CD8-positive, alpha-beta memory T cell (primary cell): ENCODE results near the gene TUBGCP6. TPM values are rescaled to one million over a fixed set of nuclear protein-coding genes. Genes with fewer than 3 reads are reported as not detected.
A peak's percentile ranks its signal among the peaks of the same experiment; 100 is the strongest.

Source experiments
- CTCF ChIA-PET: fragments of 350-600 bp; sonication (Branson Sonifier 250); formaldehyde crosslinking; loops from one replicate; lab custom pipeline; 2021; ENCODE audit warnings: antibody characterized with exemption; lab: Charles Lee
- POLR2A ChIA-PET: fragments of 350-600 bp; sonication (Branson Sonifier 250); formaldehyde crosslinking; loops from one replicate; lab custom pipeline; 2021; ENCODE audit warnings: antibody characterized with exemption; lab: Charles Lee
- DNase-seq, 5 donors: peaks; one replicate each; pipeline versions ENCODE4 v3.0.0 to v3.0.0-alpha.2; 2020 to 2022; ENCODE audit warnings: mixed read lengths in 1 of 5
- H3K27ac ChIP-seq: one replicate; pipeline ENCODE4 v1.7.0; 2013; ENCODE audit warnings: low read depth, mild to moderate bottlenecking, low read length, moderate library complexity
- H3K27me3 ChIP-seq: 2 replicates; pipeline ENCODE4 v1.7.0; 2013; ENCODE audit warnings: low read length, mild to moderate bottlenecking; ENCODE audit not compliant: insufficient read depth, poor library complexity, severe bottlenecking
- H3K36me3 ChIP-seq: 2 replicates; pipeline ENCODE4 v1.7.0; 2013; ENCODE audit warnings: mild to moderate bottlenecking, low read length, moderate library complexity; ENCODE audit not compliant: insufficient read depth
- H3K4me1 ChIP-seq: 2 replicates; pipeline ENCODE4 v1.7.0; 2013; ENCODE audit warnings: mild to moderate bottlenecking, low read length, moderate library complexity; ENCODE audit not compliant: insufficient read depth
- H3K4me3 ChIP-seq: 2 replicates; pipeline ENCODE4 v1.7.0; 2013; ENCODE audit warnings: mild to moderate bottlenecking, low read length
- H3K9me3 ChIP-seq: 2 replicates; pipeline ENCODE4 v1.7.0; 2013; ENCODE audit warnings: mild to moderate bottlenecking, low read length
- H3K27ac Mint-ChIP-seq, 8 donors: one replicate each; pipeline ENCODE4 v1.8.0; 2020 to 2021; ENCODE audit warnings: mixed read lengths in 8 of 8, mild to moderate bottlenecking in 6 of 8, inconsistent platforms in 3 of 8, moderate library complexity in 3 of 8
- H3K27me3 Mint-ChIP-seq, 2 donors: one replicate each; pipeline ENCODE4 v1.8.0; 2020 to 2021; ENCODE audit warnings: mixed read lengths in 2 of 2, mild to moderate bottlenecking in 1 of 2, moderate library complexity in 1 of 2
- H3K36me3 Mint-ChIP-seq, 3 donors: one replicate each; pipeline ENCODE4 v1.8.0; 2020 to 2021; ENCODE audit warnings: mixed read lengths in 3 of 3, inconsistent platforms in 1 of 3, mild to moderate bottlenecking in 1 of 3
- H3K4me1 Mint-ChIP-seq, 3 donors: one replicate each; pipeline ENCODE4 v1.8.0; 2020 to 2021; ENCODE audit warnings: mixed read lengths in 3 of 3, inconsistent platforms in 1 of 3, mild to moderate bottlenecking in 1 of 3
- H3K4me3 Mint-ChIP-seq, 7 donors: one replicate each; pipeline ENCODE4 v1.8.0; 2020 to 2021; ENCODE audit warnings: mixed read lengths in 7 of 7, mild to moderate bottlenecking in 6 of 7, moderate library complexity in 4 of 7, inconsistent platforms in 2 of 7
- H3K9me3 Mint-ChIP-seq, 5 donors: one replicate each; pipeline ENCODE4 v1.8.0; 2020 to 2022; ENCODE audit warnings: mixed read lengths in 5 of 5, mild to moderate bottlenecking in 3 of 5, moderate library complexity in 2 of 5, inconsistent platforms in 1 of 5
- polyA plus RNA-seq: library from polyadenylated mRNA; unstranded; fragments of 300-500 nt; fragmentation: Illumina TruSeq; gene quantifications from one replicate; pipeline ENCODE4 v1.2.3, GENCODE V29; 2021
- total RNA-seq, 2 experiments: library from RNA; stranded (reverse); gene quantifications; one replicate each; pipeline ENCODE4 v1.2.3, GENCODE V29; 2021

The TUBGCP6 gene
- total and polyA plus RNA-seq, 3 experiments from 2014 or later = 18.6 to 52.2 (median 51.4) TPM

GRCh38 chr22:50225200-50225969 is 19.4 kb downstream of the TUBGCP6 start:
- ChIA-PET CTCF (interaction anchor here (1.8 kb wide), 1 partner anchor 16 kb away, joined by 8 read pairs; no protein-coding TSS in a partner anchor), POLR2A (no interaction called here)
- Mint-ChIP-seq H3K27me3 (no peaks in the 10 kb centered on the region), H3K4me1 (peaks cover 0 to 5% (median 4%) of the 10 kb centered on the region in 3 donors), H3K4me3 (no peak overlapping the region), H3K36me3 (peaks cover 3 to 85% (median 9%) of the 10 kb centered on the region in 3 donors), H3K9me3 (no peaks in the 10 kb centered on the region), H3K27ac (no peak overlapping the region)
- no peaks in the 10 kb centered on the region for H3K9me3 ChIP-seq
- DNase-seq = no peak
- H3K36me3 ChIP-seq = peaks cover 50% of the 10 kb centered on the region
- H3K27ac ChIP-seq = no peak overlapping the region
- H3K4me1 ChIP-seq = no peaks in the 10 kb centered on the region
- H3K27me3 ChIP-seq = no peaks in the 10 kb centered on the region
- no peak overlapping the region for H3K4me3 ChIP-seq

- ChIA-PET CTCF (interaction anchor here (0.7 kb wide), 1 partner anchor 76 kb away, joined by 3 read pairs; no protein-coding TSS in a partner anchor), POLR2A (no interaction called here)
- H3K27ac Mint-ChIP-seq = peak overlapping the region in 1 of 8 donors; percentile 22
These were observed 20.8 kb downstream of the TUBGCP6 start for GRCh38 chr22:50224071-50224470.

GRCh38 chr22:50222508-50222907 is 22.3 kb downstream of the TUBGCP6 start:
- ChIA-PET CTCF (no interaction called here), POLR2A (no interaction called here)
- DNase-seq = no peak
- H3K4me3 Mint-ChIP-seq = no peak overlapping the region
- peaks cover 3 to 89% (median 7%) of the 10 kb centered on the region in 3 donors for H3K36me3 Mint-ChIP-seq
- H3K27me3 Mint-ChIP-seq = no peaks in the 10 kb centered on the region
- Histone ChIP-seq H3K36me3 (peaks cover 43% of the 10 kb centered on the region), H3K9me3 (no peaks in the 10 kb centered on the region), H3K27me3 (no peaks in the 10 kb centered on the region), H3K4me1 (no peaks in the 10 kb centered on the region), H3K27ac (no peak overlapping the region), H3K4me3 (no peak overlapping the region)
- no peaks in the 10 kb centered on the region for H3K4me1 Mint-ChIP-seq
- peak overlapping the region in 1 of 8 donors; percentile 14 for H3K27ac Mint-ChIP-seq
- H3K9me3 Mint-ChIP-seq = no peaks in the 10 kb centered on the region

More at GRCh38 chr22:50224071-50224470, 20.8 kb downstream of the TUBGCP6 start:
- H3K4me1 ChIP-seq = no peaks in the 10 kb centered on the region
- no peak overlapping the region for H3K27ac ChIP-seq
- DNase-seq = no peak
- Mint-ChIP-seq H3K36me3 (peaks cover 3 to 87% (median 7%) of the 10 kb centered on the region in 3 donors), H3K27me3 (no peaks in the 10 kb centered on the region), H3K9me3 (no peaks in the 10 kb centered on the region), H3K4me1 (peaks cover 0 to 2% (median 0%) of the 10 kb centered on the region in 3 donors), H3K4me3 (no peak overlapping the region)
- no peaks in the 10 kb centered on the region for H3K9me3 ChIP-seq
- H3K27me3 ChIP-seq = no peaks in the 10 kb centered on the region
- no peak overlapping the region for H3K4me3 ChIP-seq
- peaks cover 44% of the 10 kb centered on the region for H3K36me3 ChIP-seq

GRCh38 chr22:50221410-50222300 is 23.2 kb downstream of the TUBGCP6 start:
- no peaks in the 10 kb centered on the region for H3K4me1 ChIP-seq
- no peaks in the 10 kb centered on the region for H3K9me3 ChIP-seq
- no peak overlapping the region for H3K27ac ChIP-seq
- no peaks in the 10 kb centered on the region for H3K27me3 Mint-ChIP-seq
- ChIA-PET CTCF (interaction anchor here (1.1 kb wide), 1 partner anchor 248 kb away, joined by 3 read pairs; no protein-coding TSS in a partner anchor), POLR2A (no interaction called here)
- DNase-seq = no peak
- H3K36me3 Mint-ChIP-seq = peaks cover 3 to 91% (median 7%) of the 10 kb centered on the region in 3 donors
- no peak overlapping the region for H3K4me3 ChIP-seq
- no peaks in the 10 kb centered on the region for H3K9me3 Mint-ChIP-seq
- H3K4me3 Mint-ChIP-seq = no peak overlapping the region
- peaks cover 43% of the 10 kb centered on the region for H3K36me3 ChIP-seq
- no peaks in the 10 kb centered on the region for H3K4me1 Mint-ChIP-seq
- no peaks in the 10 kb centered on the region for H3K27me3 ChIP-seq
- H3K27ac Mint-ChIP-seq = no peak overlapping the region

DNA sequence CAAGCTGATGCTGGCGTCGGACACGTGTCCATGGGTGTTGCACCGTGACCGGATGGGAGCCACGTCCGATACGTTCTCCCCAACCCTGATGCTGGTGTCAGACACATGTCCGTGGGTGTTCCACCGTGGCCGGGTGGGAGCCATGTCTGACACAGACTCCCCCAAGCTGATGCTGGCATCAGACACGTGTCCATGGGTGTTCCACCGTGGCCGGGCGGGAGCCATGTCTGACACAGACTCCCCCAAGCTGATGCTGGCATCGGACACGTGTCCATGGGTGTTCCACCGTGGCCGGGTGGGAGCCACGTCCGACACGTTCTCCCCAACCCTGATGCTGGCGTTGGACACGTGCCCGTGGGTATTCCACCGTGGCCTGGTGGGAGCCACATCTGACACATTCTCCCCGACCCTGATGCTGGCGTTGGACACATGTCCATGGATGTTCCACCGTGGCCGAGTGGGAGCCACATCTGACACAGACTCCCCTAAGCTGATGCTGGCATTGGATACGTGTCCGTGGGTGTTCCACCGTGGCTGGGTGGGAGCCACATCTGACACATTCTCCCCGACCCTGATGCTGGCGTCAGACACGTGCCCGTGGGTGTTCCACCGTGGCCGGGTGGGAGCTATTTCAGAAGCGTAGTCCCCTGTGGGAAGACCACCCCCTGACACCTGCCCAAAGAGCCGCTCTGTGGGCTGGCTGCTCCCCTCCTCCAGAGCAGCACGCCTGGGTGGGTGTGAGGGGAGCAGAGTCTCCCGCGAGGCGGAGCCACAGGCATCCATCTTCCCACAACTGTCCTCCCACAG is 24.0 kb downstream of the TUBGCP6 start:
- ChIA-PET CTCF (interaction anchor here (1.1 kb wide), 1 partner anchor 249 kb away, joined by 3 read pairs; no protein-coding TSS in a partner anchor), POLR2A (no interaction called here)
- H3K4me1 Mint-ChIP-seq = no peaks in the 10 kb centered on the region

GRCh38 chr22:50219800-50220602 is 24.8 kb downstream of the TUBGCP6 start:
- H3K27ac Mint-ChIP-seq = no peak overlapping the region
- peaks cover 3 to 91% (median 4%) of the 10 kb centered on the region in 3 donors for H3K36me3 Mint-ChIP-seq
- H3K4me3 Mint-ChIP-seq = no peak overlapping the region
- no peaks in the 10 kb centered on the region for H3K27me3 Mint-ChIP-seq
- Histone ChIP-seq H3K27ac (no peak overlapping the region), H3K27me3 (no peaks in the 10 kb centered on the region), H3K9me3 (no peaks in the 10 kb centered on the region), H3K36me3 (peaks cover 34% of the 10 kb centered on the region), H3K4me3 (no peak overlapping the region), H3K4me1 (no peaks in the 10 kb centered on the region)
- H3K4me1 Mint-ChIP-seq = peaks cover 0 to 1% (median under 1%) of the 10 kb centered on the region in 3 donors
- H3K9me3 Mint-ChIP-seq = no peaks in the 10 kb centered on the region
- ChIA-PET CTCF (interaction anchor here (1.0 to 1.1 kb wide), 2 partner anchors 9 to 250 kb away, joined by 3 read pairs; no protein-coding TSS in a partner anchor), POLR2A (no interaction called here)
- no peak for DNase-seq

More for the DNA sequence above, 24.0 kb downstream of the TUBGCP6 start:
- Histone ChIP-seq H3K27ac (no peak overlapping the region), H3K4me1 (no peaks in the 10 kb centered on the region), H3K4me3 (no peak overlapping the region), H3K9me3 (no peaks in the 10 kb centered on the region), H3K36me3 (peaks cover 39% of the 10 kb centered on the region), H3K27me3 (no peaks in the 10 kb centered on the region)
- Mint-ChIP-seq H3K4me3 (no peak overlapping the region), H3K27ac (no peak overlapping the region), H3K9me3 (no peaks in the 10 kb centered on the region), H3K27me3 (no peaks in the 10 kb centered on the region), H3K36me3 (peaks cover 3 to 94% (median 4%) of the 10 kb centered on the region in 3 donors)
- no peak for DNase-seq
